ENCODE results near the gene WNT5A. TPM values are rescaled to one million over a fixed set of nuclear protein-coding genes. Genes with fewer than 3 reads are reported as not detected.

The WNT5A gene
- total and polyA plus RNA-seq, 2 donors (not counting 3 experiments of a cell fraction or from before 2014, with no cell fraction given), result 0.08 to 0.33 TPM

GRCh38 chr3:55484801-55485791 lies 2.0 kb downstream of the WNT5A start:
- Histone ChIP-seq H3K79me2 (ENCODE audit: control insufficient read depth, insufficient read depth, low read length) (no peaks in the 10 kb centered on the region), H3K36me3 (ENCODE audit: control insufficient read depth in 2 of 2, extremely low read depth in 1 of 2, insufficient read depth in 2 of 2, low read length in 2 of 2) (no peaks in the 10 kb centered on the region), H3K27me3 (ENCODE audit: control insufficient read depth in 2 of 2, insufficient read depth in 2 of 2, low read length in 2 of 2) (peaks cover 77 to 88% of the 10 kb centered on the region in 2 experiments), H3K4me3 (replicated peaks in 1 of 3; ENCODE audit: insufficient read depth in 1 of 3, low read depth in 1 of 3, low read length in 3 of 3) (no peak overlapping the region), H3K9ac (replicated peaks; ENCODE audit: extremely low read depth, insufficient read depth, low read length) (no peak overlapping the region), H3K27ac (ENCODE audit: insufficient read depth, low read depth, low read length) (no peak overlapping the region), H3K9me3 (replicated peaks; ENCODE audit: control insufficient read depth, insufficient read depth, low read length) (no peaks in the 10 kb centered on the region), H3K4me1 (ENCODE audit: control insufficient read depth, extremely low read depth, insufficient read depth, low read length) (peaks cover 14% of the 10 kb centered on the region), H3K4me2 (ENCODE audit: insufficient read depth, low read length) (no peak overlapping the region), H2AFZ (ENCODE audit: low read depth, low read length) (no peak overlapping the region), H3K9me1 (replicated peaks; ENCODE audit: control insufficient read depth, extremely low read depth, insufficient read depth, low read length) (no peaks in the 10 kb centered on the region), H4K20me1 (replicated peaks; ENCODE audit: control insufficient read depth, extremely low read depth, insufficient read depth, low read length) (no peaks in the 10 kb centered on the region)
- no TSS peak for BruUV-seq (replicated peaks)
- intact Hi-C loops (cut with micrococcal nuclease), result loop anchor here (1.0 to 5.0 kb wide), 11 partner anchors 117 to 962 kb away; no protein-coding TSS in a partner anchor
- dilution Hi-C loops (cut with MboI; ENCODE audit: extremely low pct_ligation_motif_present, low sequenced_read_pairs), result no loop called here
- CTCF ChIA-PET, result interaction anchor here (0.6 to 5.8 kb wide), 14 partner anchors 9 to 1547 kb away, joined by 3 to 98 read pairs (median 4); no protein-coding TSS in a partner anchor
- POLR2A ChIA-PET, result no interaction called here
- FAIRE-seq (peak; percentile 54), DNase-seq (ENCODE audit: low read depth, low spot score) (peak; percentile 53)
- TF ChIP-seq POLR2A (IDR thresholded peaks at IDR 0.05; ENCODE audit: low read depth, low read length) (no peak), MYC (IDR thresholded peaks at IDR 0.05; ENCODE audit: low read depth, low read length) (no peak), GATA2 (IDR thresholded peaks at IDR 0.05; ENCODE audit: insufficient read depth, insufficient read length, low read depth, low read length) (no peak), MAX (IDR thresholded peaks at IDR 0.05; ENCODE audit: insufficient read depth, insufficient read length) (no peak), CTCF (IDR thresholded peaks at IDR 0.05; ENCODE audit: extremely low read depth in 1 of 2, insufficient read depth in 1 of 2, low read depth in 1 of 2, low read length in 2 of 2) (peak; percentile 27 to 83), EZH2 (IDR thresholded peaks at IDR 0.05; ENCODE audit: borderline replicate concordance, low read depth, low read length, severe bottlenecking) (peak; percentile 17), JUN (IDR thresholded peaks at IDR 0.05; ENCODE audit: borderline replicate concordance, insufficient read depth, insufficient read length, low read depth) (no peak)

All from endothelial cell of umbilical vein (primary cell).